HG02970 (cell line): ENCODE data around the gene GIPC1.
"Not testable (repeated sequence)": the region's sequence is repeated elsewhere in the genome, so short reads cannot be mapped to it uniquely, and the experiment has no call there.

ENCODE experiments used
- ATAC-seq: cut with Tn5 transposase; IDR thresholded peaks from one replicate; pipeline ENCODE4 v1.9.1; 2021; ENCODE audit warnings: mild to moderate bottlenecking, moderate library complexity, moderate number of reproducible peaks; ENCODE audit not compliant: unreplicated experiment, low FRiP score

The GIPC1 gene

GRCh38 chr19:14473073-14473977 lies 22.6 kb downstream of the GIPC1 start:
- ATAC-seq: no peak

DNA sequence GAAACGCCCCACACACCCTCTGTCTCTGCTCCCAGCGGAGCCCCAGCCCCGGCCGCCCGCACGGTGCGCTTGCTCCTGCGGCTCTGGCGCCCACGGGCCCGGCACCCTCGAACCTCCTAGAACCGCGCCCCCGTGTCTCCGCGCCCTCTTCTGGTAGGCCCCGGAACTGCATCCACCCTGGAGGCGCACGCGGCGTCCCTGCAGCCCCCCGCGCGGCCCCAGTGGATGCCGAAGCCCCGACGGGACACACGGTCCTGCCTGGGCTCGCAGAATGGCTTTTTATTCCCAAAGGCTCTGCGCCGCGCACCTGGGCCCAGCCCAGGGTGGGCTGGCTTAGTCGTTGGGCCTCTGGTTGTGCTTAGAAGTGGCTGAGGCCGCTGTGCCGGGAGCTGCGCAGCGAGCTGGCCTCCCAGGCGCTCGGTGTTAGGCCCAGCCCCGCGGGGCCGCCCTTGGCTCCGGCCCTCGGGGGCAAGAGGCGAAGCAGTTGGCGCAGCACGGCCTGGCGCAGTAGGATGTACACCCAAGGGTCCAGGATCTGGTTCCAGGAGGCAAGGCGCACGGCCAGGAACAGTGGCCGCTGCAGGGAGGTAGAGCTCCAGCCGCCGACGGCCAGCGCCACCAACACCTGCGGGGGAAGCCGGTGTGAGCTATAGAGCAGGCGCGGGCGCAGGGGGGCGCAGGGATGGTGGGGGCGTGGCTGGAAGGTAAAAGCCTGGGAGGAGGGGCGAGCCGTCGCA lies 23.6 kb downstream of the GIPC1 start:
- ATAC-seq: no peak

GRCh38 chr19:14471436-14472187 lies 24.3 kb downstream of the GIPC1 start:
- no peak for ATAC-seq

DNA sequence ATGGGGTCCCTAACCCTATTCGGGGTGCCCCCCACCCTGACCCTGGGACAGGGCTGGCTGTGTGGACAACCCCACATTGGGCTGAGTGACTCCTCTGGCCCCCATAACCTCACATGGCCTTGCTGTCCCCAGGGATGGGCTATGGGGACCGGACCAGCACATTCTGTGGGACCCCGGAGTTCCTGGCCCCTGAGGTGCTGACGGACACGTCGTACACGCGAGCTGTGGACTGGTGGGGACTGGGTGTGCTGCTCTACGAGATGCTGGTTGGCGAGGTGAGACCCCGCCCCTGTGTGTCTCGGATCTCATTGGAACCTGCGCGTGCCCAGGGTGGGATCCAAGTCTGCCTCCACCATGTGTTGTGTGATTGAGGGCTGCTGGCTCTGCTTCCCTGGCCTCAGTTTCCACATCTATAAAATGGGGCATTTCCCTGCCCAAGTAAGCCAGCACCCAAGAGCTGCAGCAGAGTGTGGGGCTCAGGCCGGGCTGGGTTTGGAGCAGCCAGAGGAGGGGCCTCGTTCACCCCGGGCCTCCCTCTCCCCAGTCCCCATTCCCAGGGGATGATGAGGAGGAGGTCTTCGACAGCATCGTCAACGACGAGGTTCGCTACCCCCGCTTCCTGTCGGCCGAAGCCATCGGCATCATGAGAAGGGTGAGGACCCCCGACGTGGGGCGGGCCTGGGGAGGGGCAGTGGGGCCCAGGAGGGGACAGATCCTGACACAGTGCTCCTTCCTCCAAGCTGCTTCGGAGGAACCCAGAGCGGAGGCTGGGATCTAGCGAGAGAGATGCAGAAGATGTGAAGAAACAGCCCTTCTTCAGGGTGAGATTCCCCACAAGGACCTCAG lies 25.7 kb downstream of the GIPC1 start:
- ATAC-seq: no peak

GRCh38 chr19:14467816-14468215 lies 28.1 kb downstream of the GIPC1 start:
- no peak for ATAC-seq

DNA sequence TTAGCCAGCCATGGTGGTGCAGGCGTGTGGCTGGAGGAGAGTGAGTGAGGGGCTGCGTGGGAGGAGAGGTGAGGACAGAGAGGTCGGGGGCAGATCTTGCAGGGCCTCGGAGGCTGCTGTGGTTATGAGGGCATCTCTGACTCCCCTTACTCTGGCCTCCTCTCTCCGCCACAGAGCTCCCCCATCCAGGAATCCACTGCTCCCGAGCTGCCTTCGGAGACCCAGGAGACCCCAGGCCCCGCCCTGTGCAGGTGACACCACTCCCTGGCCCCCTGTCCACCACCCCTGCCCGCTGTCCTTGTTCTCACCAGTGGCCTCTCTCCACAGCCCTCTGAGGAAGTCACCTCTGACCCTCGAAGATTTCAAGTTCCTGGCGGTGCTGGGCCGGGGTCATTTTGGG lies 28.5 kb downstream of the GIPC1 start:
- ATAC-seq: no peak

- no peak for ATAC-seq
These were observed 32.2 kb downstream of the GIPC1 start for GRCh38 chr19:14463747-14464146.

DNA sequence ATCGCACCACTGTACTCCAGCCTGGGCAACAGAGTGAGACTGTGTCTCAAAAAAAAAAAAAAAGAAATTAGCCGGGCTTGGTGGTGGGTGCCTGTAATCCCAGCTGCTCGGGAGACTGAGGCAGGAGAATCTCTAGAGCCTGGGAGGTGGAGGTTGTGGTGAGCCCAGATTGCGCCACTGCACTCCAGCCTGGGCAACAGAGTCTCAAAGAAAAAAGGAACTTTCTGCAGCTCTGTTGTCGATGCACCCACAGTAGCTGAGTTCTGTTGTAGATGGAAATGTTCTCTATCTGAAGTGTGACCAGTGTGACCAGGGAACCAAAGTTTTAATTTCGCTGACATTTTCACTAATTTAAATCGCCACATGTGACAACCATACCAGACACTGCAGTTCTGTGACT lies 33.5 kb downstream of the GIPC1 start:
- not testable (repeated sequence) for ATAC-seq

DNA sequence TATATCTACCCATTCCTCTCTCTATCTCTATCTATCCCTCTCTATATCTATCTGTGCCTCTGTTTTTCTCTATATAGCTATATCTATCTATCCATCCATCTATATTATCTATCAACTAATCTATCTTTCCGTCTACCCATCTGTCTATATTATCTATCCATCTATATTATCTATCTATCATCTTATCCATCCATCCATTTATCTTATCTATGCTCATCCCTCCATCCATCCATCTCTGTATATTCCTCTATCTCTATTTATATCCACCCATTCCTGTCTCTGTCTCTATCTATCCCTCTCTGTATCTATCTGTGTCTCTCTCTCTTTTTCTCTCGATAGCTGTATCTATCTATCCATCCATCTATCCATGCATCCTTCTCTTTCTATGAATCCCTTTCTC lies 35.0 kb downstream of the GIPC1 start:
- ATAC-seq: no peak

DNA sequence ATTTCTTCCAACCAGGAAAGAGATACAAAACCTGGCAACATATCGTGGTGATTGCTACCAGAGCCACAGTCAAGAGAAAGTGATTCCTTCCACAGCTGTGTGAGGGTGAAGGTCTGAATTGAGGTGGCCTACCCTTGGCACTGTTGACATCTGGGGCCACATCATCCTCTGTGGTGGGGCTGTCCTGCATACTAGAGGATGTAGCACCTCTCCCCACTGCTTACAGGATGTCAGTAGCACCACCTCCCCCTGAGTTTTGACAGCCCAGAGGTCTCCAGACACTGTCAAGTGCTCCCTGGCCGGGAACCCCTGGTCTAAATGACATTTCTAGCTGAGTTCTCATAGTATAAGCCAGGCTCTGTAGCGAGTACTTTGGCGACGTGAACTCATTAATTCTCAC lies 36.2 kb downstream of the GIPC1 start:
- no peak for ATAC-seq

DNA sequence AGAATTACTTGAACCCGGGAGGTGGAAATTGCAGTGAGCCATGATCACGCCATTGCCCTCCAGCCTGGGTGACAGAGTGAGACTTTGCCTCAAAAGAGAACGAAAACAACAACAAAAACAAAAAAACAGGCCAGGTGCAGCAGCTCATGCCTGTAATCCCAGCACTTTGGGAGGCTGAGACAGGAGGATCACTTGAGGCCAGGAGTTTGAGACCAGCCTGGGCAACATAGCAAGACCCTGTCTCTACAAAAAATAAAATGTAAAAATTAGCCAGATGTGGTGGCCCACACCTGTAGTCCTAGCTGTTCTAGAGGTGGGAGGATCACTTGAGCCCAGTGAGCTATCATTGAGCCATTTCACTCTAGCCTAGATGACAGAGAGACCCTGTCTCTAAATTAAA lies 43.6 kb downstream of the GIPC1 start:
- ATAC-seq: not testable (repeated sequence)

- ATAC-seq: no peak
These were observed 45.1 kb downstream of the GIPC1 start for GRCh38 chr19:14450876-14451275.

GRCh38 chr19:14450168-14450874 lies 45.6 kb downstream of the GIPC1 start:
- no peak for ATAC-seq

GRCh38 chr19:14449321-14449720 lies 46.6 kb downstream of the GIPC1 start:
- no peak for ATAC-seq

DNA sequence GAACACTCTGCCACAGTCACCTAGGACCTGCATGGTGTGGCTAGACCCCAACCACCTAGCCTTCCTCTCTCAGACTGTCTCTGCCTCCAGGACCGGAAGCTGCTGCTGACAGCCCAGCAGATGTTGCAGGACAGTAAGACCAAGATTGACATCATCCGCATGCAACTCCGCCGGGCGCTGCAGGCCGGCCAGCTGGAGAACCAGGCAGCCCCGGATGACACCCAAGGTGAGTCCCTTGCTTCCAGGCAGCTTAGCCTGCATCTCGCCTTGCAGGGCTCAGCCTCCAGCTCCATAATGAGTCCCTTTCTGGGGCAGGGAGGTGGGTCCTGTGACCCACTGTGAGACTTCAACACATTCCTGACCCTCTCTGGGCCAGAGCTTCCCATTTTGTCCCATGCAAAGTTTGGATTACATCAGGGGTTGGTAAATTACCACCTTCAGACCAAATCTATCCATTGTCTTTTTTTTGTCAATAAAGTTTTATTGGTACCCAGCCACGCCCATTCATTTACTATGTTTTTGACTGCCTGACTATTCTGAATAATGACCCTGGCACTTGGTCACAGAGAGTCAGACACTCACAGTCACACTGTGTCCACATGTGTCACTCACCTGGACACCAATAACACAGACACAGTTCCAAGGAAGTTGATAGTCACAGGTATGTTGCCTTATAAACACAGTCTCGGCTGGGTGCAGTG lies 49.4 kb downstream of the GIPC1 start:
- ATAC-seq: no peak

- no peak for ATAC-seq
These were observed 52.2 kb downstream of the GIPC1 start for GRCh38 chr19:14443632-14444216.

GRCh38 chr19:14442891-14443631 lies 52.9 kb downstream of the GIPC1 start:
- no peak for ATAC-seq
